GM18861 (cell line): ENCODE measurements around the gene DNMT3A.
"Not testable (repeated sequence)": the region's sequence is repeated elsewhere in the genome, so short reads cannot be mapped to it uniquely, and the experiment has no call there.

Experiments
- ATAC-seq: cut with Tn5 transposase; IDR thresholded peaks from one replicate; pipeline ENCODE4 v1.9.1; 2021; ENCODE audit not compliant: unreplicated experiment

Gene DNMT3A

DNA sequence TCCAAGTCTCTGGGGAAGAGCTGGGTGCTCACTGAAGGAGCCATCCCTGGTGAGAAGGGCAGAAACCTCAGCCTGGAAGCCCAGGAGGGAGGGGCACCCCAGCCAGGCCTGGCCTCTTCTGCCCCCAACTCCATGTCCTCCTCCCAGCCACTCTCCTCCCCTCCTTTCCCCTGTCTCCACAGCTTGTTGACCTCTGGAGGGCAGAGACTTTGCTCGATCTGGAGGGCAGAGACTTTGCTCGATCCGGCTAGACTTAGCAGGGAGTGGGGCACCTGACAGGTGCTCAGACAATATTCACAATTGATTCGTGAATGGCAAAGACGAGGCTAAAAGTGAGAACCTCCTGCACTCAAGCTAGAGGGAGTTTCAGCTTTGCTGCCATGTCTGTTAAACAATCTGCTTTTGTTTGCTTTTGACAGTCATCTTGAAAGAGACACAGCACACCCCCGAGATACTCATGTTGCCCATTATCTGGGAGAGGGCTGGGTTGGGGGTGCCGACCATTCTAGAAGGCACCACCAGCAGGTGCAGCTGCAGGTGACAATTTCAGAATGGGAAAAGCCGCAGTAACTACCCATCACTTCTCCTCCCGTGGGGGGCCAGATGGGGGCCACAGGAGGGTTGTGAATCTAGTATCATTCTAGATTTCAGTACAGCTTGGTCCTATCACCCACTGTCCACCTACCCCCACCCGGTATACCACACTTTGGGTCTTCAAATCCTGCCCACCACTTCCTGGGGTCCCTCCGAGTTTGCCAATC, 54.8 kb downstream of the DNMT3A start:
- no peak for ATAC-seq

DNA sequence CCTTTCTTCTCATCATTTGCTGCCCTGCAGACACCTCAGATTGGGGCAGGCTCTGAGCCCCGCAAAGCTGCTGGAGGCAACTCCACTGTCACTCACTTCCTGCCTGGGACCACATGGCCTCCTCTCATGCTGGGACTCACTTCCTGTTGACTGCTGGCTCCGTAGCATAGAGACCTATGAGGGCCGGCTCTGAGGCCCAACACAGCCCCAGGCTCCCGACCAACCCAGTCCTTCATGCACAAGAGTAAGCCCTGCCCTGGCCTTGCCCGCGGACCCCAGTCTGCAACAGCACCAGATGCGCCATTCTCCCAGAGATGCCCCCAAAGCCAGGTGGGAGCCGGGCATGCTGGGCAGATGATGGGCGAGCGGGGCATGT, 55.7 kb downstream of the DNMT3A start:
- peak; percentile 60 for ATAC-seq

DNA sequence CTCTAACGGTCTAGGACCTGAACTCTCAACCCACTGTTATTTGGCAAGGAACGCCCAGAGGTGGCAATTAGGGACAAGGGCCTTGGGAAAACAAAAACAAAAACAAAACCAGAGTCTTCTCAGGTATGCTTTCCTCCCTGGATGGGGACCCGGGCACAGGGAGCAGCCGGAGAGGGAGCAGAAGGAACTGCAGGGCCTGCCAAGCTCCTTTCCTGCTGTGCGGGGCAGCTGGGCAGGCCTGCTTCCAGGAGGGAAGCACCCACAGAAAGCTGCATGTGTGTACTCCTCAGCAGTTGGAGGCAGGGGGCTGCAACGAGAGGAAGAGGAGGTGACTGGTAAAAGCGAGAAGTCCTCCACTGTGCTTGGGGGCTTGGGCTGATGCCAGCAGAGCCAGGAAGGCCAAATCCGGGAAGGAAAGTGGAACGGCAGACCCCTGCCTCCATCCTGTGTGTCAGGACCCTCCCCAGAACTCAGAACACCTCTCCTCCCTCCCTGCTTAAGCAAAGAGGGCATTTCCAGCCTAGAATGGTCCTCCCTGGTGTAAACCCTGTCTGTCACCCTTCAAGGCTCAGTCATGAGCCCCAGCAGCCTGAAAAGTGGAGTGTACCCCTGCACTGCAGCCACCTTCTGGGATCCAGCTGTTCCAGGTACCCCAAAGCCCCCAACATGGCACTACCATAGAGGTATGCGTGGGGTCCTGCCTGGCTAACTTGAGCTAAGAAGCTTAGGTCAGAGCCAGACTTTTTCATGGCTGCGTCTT, 56.3 kb downstream of the DNMT3A start:
- no peak for ATAC-seq

DNA sequence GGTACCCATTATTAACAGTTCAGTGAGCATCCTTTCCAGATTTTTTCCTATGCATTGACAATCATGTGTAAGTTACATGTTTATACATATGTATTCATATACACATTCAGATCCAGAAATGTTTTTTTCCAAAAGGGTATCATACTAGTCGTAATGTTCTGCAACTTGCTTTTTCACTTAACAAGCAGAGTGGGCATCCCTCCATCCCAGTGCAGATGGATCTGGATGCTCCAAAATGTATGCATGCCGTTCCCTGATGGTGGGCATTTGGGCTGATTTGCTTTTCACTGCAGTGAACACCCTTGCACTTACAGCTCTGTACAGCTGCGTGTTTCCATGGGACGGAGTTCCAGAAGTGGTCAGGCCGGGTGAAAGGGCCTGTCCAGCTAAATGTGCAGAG, 57.0 kb downstream of the DNMT3A start:
- ATAC-seq, result no peak

GRCh38 chr2:25283921-25284320, 57.8 kb downstream of the DNMT3A start:
- ATAC-seq, result no peak

GRCh38 chr2:25281941-25282340, 59.8 kb downstream of the DNMT3A start:
- no peak for ATAC-seq

- no peak for ATAC-seq
Measured at GRCh38 chr2:25281522-25281921, 60.2 kb downstream of the DNMT3A start.

DNA sequence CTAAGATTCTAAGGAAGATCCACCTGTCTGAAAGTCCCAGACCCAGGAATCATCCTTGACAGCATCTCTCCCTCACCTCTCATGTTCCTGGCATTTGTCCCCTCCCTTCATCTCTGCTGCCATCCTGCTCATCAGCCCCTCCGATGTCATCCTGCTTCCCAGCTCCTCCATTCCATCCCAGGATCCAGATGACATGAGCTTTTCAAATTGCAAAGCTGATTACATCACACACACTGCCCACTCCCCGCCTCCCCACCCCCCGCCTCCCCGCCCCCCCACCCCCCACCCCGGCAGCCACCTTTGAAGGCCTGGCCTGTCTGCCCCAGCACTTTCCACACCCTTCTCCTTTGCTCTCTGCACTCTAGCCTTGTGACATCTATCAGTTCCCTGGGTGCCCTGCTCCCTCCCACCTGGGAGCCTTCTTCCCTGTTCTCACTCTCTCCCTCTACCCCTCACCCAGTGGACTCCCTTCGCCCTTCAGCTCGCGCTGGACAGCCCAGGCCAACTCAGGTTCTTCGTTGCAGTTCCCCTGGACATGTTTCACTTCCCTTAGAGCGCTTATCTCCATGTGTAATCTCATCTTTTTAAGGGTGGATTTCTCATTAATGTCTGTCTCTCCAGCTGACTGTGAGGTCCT, 61.6 kb downstream of the DNMT3A start:
- no peak for ATAC-seq

DNA sequence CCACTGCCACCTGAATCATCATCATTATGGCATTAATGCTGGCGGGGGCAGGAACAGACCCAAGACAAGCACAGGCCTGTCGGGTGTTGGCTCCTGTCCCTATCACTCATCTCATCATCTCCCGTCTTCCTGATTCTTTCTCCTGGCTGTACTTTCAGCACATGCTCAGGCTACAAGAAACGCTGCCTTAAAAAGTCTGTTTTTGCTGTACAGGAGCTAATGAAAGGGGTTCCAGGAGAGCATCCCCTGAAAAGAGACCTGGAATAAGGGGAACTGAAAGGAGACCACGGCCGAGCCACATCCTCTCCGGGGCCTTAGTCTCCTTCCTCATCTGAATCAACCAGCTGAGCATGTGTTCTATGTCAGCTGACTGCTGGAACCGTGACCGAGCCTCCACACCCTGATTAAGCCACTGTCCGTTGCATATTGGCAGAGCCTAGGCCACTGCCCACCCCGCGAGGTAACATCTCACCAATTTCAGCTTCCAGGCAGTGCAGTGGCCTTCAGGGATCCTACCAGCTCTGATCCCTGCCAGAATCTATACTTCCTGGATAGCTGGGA, 62.6 kb downstream of the DNMT3A start:
- peak; percentile 75 for ATAC-seq

GRCh38 chr2:25276569-25277465, 64.9 kb downstream of the DNMT3A start:
- peak; percentile 20 for ATAC-seq

DNA sequence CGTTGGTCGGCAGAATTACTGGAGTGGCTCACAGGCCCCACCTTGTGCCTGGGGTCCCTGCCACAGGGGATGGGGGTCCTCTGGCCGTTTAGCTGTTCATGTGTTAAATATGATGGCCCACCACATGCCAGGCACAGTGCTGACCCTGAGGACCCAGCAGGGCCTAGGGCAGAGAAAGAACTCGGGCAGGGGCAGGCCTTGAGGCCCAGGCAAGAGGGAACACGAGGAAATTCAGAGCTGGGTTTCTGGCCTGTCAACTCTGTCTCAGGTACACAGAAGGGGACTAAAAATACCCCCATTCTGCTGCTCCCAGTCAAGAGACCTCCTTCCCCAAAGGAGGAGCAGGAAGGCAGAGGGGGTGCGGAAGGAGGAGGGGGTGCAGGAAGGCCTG, 66.2 kb downstream of the DNMT3A start:
- ATAC-seq, result no peak

- ATAC-seq, result no peak
Measured at GRCh38 chr2:25274868-25275574, 66.7 kb downstream of the DNMT3A start.

- no peak for ATAC-seq
Measured at GRCh38 chr2:25273985-25274535, 67.7 kb downstream of the DNMT3A start.

DNA sequence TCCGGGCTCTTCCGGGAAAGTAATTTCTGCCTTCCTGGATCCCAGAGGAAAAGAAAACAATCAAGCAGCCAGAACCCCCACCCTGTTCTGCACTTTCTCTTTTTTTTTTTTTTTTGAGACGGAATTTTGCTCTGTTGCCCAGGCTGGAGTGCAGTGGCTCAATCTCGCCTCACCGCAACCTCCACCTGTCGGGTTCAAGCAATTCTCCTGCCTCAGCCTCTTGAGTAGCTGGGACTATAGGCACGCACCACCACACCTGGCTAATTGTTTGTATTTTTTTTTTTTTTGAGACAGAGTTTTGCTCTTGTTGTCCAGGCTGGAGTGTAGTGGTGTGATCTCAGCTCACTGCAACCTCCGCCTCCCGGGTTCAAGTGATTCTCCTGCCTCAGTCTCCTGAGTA, 69.0 kb downstream of the DNMT3A start:
- ATAC-seq, result not testable (repeated sequence)

GRCh38 chr2:25270061-25270460, 71.7 kb downstream of the DNMT3A start:
- ATAC-seq, result no peak

DNA sequence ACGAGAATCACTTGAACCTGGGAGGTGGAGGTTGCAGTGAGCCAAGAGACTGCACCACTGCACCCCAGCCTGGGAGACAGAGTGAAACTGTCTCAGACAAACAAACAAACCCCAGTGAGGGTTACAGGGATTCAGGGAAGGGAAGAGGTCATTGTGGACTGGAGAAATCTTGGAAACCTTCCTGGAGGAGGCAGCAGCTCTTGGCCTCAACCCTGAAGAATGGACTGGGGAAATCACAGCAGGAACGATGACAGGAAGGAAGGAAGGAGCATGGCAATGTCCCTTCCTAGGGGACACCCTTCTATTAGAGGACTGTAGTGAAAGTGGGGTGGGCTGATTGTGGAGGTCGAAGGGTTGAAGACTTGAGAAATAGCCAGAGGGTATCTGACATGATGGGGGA, 72.5 kb downstream of the DNMT3A start:
- no peak for ATAC-seq

GRCh38 chr2:25268139-25268538, 73.6 kb downstream of the DNMT3A start:
- ATAC-seq, result no peak

DNA sequence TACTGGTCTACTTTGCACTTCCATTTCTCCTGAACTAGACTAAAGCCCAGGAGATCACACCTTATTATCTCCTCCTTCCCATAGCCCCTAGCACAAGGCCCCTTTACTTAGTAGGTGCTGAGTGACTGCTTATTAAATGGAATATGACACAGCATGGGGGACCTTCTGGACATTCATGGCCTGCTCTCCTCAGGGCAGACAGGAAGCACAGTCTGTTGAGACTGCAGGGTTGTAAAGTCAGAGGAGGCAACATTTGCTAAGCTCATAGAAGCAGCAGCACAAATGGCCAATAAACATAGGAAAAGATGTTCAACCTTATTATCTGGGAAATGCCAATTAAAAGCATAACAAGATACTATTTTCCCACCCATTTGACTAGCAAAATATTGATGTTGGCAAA, 75.3 kb downstream of the DNMT3A start:
- ATAC-seq, result no peak

DNA sequence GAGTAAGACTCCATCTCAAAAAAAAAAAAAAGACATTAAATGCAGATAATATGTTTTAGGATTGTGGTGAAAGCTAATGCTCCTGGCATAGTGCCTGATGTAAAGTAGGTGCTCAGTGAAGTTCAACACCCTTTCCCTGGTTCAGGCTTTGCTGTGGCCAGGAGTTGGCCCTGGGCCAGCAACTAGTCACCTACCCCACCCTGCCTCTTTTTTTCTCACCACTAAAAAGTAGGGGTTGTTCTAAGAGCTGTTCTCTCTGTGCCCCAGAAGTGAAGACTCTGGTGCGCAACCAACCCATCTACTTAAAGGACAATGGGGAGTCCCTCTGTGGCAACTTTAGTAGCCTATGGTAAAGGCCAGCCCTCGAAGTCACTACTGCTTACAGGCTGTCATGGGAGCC, 75.9 kb downstream of the DNMT3A start:
- ATAC-seq, result no peak

DNA sequence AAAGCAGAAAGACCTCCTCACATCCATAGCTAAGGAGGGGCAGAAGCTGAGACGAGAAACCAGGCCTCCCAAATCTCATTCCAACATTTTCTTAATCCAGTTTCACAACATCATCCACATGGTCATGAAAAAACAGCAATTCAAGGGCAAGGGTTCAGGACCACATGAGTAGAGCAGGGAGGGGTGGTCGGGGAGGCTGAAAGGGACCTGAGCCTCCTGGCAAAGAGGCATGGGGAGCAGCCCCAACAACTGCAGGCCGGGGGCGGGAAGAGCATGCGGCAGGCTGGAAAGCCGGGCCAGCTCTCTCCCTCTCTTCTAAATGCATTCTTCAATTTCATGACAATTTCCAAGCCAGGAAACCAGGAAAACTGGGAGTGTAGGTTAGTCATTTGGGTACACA, 76.7 kb downstream of the DNMT3A start:
- no peak for ATAC-seq
